SKM-1 treated with dmso at 0.1 percent for 144 hours (cell line): ENCODE measurements around the gene XRCC4.

Source experiments
- DNase-seq: peaks from one replicate; lab custom pipeline; 2025; ENCODE audit not compliant: unreplicated experiment; lab: John Stamatoyannopoulos, UW

XRCC4 gene

GRCh38 chr5:83374547-83374946 is 297.2 kb downstream of the XRCC4 start:
- DNase-seq, result no peak

- no peak for DNase-seq
Measured at GRCh38 chr5:83375049-83375745, 297.9 kb downstream of the XRCC4 start.

GRCh38 chr5:83376461-83376860 is 299.1 kb downstream of the XRCC4 start:
- no peak for DNase-seq

- DNase-seq, result peak; percentile 17
Measured at GRCh38 chr5:83377131-83377865, 300.0 kb downstream of the XRCC4 start.

GRCh38 chr5:83378624-83379289 is 301.4 kb downstream of the XRCC4 start:
- DNase-seq, result no peak

GRCh38 chr5:83385812-83386211 is 308.5 kb downstream of the XRCC4 start:
- DNase-seq, result no peak

- no peak for DNase-seq
Measured at GRCh38 chr5:83387041-83387440, 309.7 kb downstream of the XRCC4 start.

- no peak for DNase-seq
Measured at GRCh38 chr5:83388608-83389007, 311.3 kb downstream of the XRCC4 start.

GRCh38 chr5:83392766-83393503 is 315.6 kb downstream of the XRCC4 start:
- no peak for DNase-seq

- DNase-seq, result no peak
Measured at GRCh38 chr5:83393504-83393866, 316.1 kb downstream of the XRCC4 start.

- no peak for DNase-seq
Measured at GRCh38 chr5:83394190-83394589, 316.8 kb downstream of the XRCC4 start.

- no peak for DNase-seq
Measured at GRCh38 chr5:83396662-83397061, 319.3 kb downstream of the XRCC4 start.

- DNase-seq, result no peak
Measured at GRCh38 chr5:83397658-83398057, 320.3 kb downstream of the XRCC4 start.

- no peak for DNase-seq
Measured at GRCh38 chr5:83400241-83400640, 322.9 kb downstream of the XRCC4 start.

GRCh38 chr5:83400701-83401100 is 323.4 kb downstream of the XRCC4 start:
- DNase-seq, result no peak

- no peak for DNase-seq
Measured at GRCh38 chr5:83401122-83401731, 323.9 kb downstream of the XRCC4 start.

- no peak for DNase-seq
Measured at GRCh38 chr5:83401775-83402174, 324.4 kb downstream of the XRCC4 start.
